Thyroid gland (tissue), 4 donors: ENCODE data around the gene CRY2. TPM values are rescaled to one million over a fixed set of nuclear protein-coding genes. Genes with fewer than 3 reads are reported as not detected.
A peak's percentile ranks its signal among the peaks of the same experiment; 100 is the strongest.

Experiments
- DNase-seq, 2 donors: peaks; one replicate each; pipeline ENCODE4 v3.0.0-alpha.2; 2019
- H3K27ac ChIP-seq, 3 donors: fragments of 200-600 bp; sonication (generic); 1 replicate in 2 of 3; 2 replicates in 1 of 3; pipeline ENCODE4 v1.5.1; 2016 to 2019; ENCODE audit warnings: mild to moderate bottlenecking in 1 of 3, moderate library complexity in 1 of 3
- H3K27me3 ChIP-seq: fragments of 200-600 bp; sonication (generic); one replicate; pipeline ENCODE4 v1.5.1; 2019
- H3K36me3 ChIP-seq, 2 donors: fragments of 200-600 bp; sonication (generic); one replicate each; pipeline ENCODE4 v1.5.1; 2016 to 2019
- H3K4me1 ChIP-seq, 2 donors: fragments of 200-600 bp; sonication (generic); one replicate each; pipeline ENCODE4 v1.5.1; 2017 to 2019
- H3K4me3 ChIP-seq, 3 donors: fragments of 200-600 bp; sonication (generic); replicated peaks in 1 of 3; 1 replicate in 2 of 3; 2 replicates in 1 of 3; pipeline ENCODE4 v1.5.1; 2016; ENCODE audit warnings: mild to moderate bottlenecking in 1 of 3
- H3K9me3 ChIP-seq: fragments of 200-600 bp; sonication (generic); one replicate; pipeline ENCODE4 v1.5.1; 2017
- POLR2A ChIP-seq, 2 donors: fragments of 450-650 bp; IDR thresholded peaks; one replicate each; pipeline ENCODE4 v1.6.1; 2017; ENCODE audit warnings: antibody characterized with exemption in 2 of 2, mild to moderate bottlenecking in 2 of 2, moderate library complexity in 1 of 2
- WGBS, 2 donors: methylation state at CpG; one replicate each; pipeline ENCODE4 v1.1.5; 2017; 5-methylcytosine and 5-hydroxymethylcytosine counted together
- intact Hi-C: fragments of 100-400 bp; cut with DNase I; formaldehyde crosslinking; loops from one replicate; pipeline ENCODE4 v1.15.1; 2023
- total RNA-seq, 4 donors: library from RNA; depleted of rRNA; stranded (reverse); fragments of >200 nt; gene quantifications; one replicate each; pipeline ENCODE4 v1.2.3, GENCODE V29; 2016
- TF ChIP-seq, protein P1 (sequence below), 6 experiments: fragments of 200-600 bp in 3 of 6; fragments of 450-650 bp in 3 of 6; sonication (generic) in 3 of 6; IDR thresholded peaks; one replicate each; pipeline ENCODE4 v1.5.1; 2016 to 2019; ENCODE audit warnings: antibody characterized with exemption in 6 of 6, mild to moderate bottlenecking in 2 of 6, inconsistent platforms in 1 of 6, moderate library complexity in 1 of 6

CRY2 gene
- total RNA-seq, 4 donors from 2014 or later, result 49.5 to 117 (median 57.8) TPM

DNA sequence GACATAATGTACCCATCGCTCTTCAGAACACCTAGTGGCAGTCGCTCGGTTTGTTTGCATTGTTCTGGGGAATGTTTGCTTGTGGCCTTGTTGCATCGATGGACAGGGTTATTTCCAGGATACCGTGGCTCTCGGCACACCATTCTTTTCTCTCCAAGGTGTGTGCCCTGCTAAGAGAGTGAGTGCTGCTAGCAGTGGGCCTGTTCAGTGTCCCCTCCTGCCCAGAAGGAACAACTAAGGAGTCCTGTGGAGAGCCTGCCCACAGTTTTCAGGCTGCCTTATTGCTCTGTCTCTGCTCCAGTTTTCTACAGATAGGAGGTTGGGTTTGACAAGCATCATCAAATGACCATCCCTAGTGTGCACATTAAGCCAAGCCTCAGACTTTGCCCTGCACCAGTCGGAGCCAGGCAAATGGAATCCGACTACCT, 1.4 kb downstream of the CRY2 start:
- TF ChIP-seq POLR2A (IDR thresholded peaks at IDR 0.05), result peak in 1 of 2 donors; percentile 57
- TF ChIP-seq, protein P1, sequence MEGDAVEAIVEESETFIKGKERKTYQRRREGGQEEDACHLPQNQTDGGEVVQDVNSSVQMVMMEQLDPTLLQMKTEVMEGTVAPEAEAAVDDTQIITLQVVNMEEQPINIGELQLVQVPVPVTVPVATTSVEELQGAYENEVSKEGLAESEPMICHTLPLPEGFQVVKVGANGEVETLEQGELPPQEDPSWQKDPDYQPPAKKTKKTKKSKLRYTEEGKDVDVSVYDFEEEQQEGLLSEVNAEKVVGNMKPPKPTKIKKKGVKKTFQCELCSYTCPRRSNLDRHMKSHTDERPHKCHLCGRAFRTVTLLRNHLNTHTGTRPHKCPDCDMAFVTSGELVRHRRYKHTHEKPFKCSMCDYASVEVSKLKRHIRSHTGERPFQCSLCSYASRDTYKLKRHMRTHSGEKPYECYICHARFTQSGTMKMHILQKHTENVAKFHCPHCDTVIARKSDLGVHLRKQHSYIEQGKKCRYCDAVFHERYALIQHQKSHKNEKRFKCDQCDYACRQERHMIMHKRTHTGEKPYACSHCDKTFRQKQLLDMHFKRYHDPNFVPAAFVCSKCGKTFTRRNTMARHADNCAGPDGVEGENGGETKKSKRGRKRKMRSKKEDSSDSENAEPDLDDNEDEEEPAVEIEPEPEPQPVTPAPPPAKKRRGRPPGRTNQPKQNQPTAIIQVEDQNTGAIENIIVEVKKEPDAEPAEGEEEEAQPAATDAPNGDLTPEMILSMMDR (IDR thresholded peaks at IDR 0.05), result peak in 1 of 6 experiments; percentile 5
- intact Hi-C loops, result no loop called here

DNA sequence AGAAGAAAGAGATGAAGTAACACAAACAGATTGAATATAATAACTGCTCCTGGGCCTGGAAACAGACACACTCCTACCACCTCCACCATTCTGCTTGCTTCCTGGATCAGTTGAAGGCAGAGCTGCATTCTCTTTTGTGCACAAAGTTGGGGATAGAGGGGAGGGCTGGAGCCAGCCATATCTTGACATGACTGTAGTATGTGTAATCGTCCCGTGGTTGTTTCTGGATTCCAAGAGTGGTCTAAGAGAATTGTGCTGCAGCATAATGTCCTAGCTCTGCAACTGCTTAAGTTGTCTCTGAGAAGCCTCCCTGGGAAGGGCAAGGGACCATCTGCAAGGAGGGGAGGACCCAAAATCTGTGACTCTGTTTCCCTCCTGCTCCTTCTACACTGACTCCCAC, 3.2 kb downstream of the CRY2 start:
- Histone ChIP-seq H3K4me1 (peaks cover 61 to 76% of the 10 kb centered on the region in 2 donors), H3K36me3 (no peaks in the 10 kb centered on the region), H3K9me3 (no peaks in the 10 kb centered on the region), H3K4me3 (no peak overlapping the region), H3K27me3 (no peaks in the 10 kb centered on the region), H3K27ac (peak overlapping the region in 1 of 3 donors; percentile 55)
- TF ChIP-seq, protein P1 (IDR thresholded peaks at IDR 0.05), result no peak
- TF ChIP-seq POLR2A (IDR thresholded peaks at IDR 0.05), result no peak
- WGBS, 2 donors, result 71 to 73% methylated on average over 2 of the region's 2 CpGs
- intact Hi-C loops, result no loop called here
- no peak for DNase-seq

More for the DNA sequence above, 1.4 kb downstream of the CRY2 start:
- 26 to 54% methylated on average over 8 of the region's 8 CpGs for WGBS, 2 donors
- H3K27ac ChIP-seq, result peak overlapping the region; percentile 29 to 98 (median 91)
- no peaks in the 10 kb centered on the region for H3K36me3 ChIP-seq
- H3K27me3 ChIP-seq, result no peaks in the 10 kb centered on the region
- peak; percentile 69 to 74 for DNase-seq
- H3K9me3 ChIP-seq, result no peaks in the 10 kb centered on the region
- H3K4me3 ChIP-seq, result peak overlapping the region in 1 of 3 donors; percentile 92
- H3K4me1 ChIP-seq, result peaks cover 44 to 60% of the 10 kb centered on the region in 2 donors

DNA sequence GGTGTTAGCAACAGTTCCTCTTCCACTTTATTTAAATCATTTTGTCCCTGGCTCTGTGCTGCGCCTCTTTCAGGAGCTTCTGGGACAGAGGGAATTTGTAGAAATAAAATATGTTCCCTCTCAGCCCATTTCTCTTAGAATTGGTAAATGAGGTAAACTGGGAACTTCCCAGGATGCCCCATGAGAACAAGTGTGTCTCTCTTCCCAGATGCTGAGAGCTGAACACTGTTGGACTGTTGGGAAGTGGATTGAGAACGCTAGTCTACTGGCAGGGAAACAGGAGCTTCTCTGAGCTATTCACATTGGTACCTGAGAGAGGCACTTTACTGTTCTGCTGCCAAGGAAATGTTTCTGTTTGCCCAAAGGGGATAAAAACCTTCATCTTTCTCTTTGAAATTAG, 4.0 kb downstream of the CRY2 start:
- DNase-seq, result no peak
- WGBS, 2 donors, result 79 to 80% methylated on average over 2 of the region's 2 CpGs
- no peak overlapping the region for H3K4me3 ChIP-seq
- TF ChIP-seq, protein P1 (IDR thresholded peaks at IDR 0.05), result no peak
- no peak for TF ChIP-seq POLR2A (IDR thresholded peaks at IDR 0.05)
- no peaks in the 10 kb centered on the region for H3K9me3 ChIP-seq
- no peaks in the 10 kb centered on the region for H3K36me3 ChIP-seq
- H3K27me3 ChIP-seq, result no peaks in the 10 kb centered on the region
- intact Hi-C loops, result no loop called here
- H3K4me1 ChIP-seq, result peaks cover 69 to 84% of the 10 kb centered on the region in 2 donors
- H3K27ac ChIP-seq, result peak overlapping the region in 1 of 3 donors; percentile 25

DNA sequence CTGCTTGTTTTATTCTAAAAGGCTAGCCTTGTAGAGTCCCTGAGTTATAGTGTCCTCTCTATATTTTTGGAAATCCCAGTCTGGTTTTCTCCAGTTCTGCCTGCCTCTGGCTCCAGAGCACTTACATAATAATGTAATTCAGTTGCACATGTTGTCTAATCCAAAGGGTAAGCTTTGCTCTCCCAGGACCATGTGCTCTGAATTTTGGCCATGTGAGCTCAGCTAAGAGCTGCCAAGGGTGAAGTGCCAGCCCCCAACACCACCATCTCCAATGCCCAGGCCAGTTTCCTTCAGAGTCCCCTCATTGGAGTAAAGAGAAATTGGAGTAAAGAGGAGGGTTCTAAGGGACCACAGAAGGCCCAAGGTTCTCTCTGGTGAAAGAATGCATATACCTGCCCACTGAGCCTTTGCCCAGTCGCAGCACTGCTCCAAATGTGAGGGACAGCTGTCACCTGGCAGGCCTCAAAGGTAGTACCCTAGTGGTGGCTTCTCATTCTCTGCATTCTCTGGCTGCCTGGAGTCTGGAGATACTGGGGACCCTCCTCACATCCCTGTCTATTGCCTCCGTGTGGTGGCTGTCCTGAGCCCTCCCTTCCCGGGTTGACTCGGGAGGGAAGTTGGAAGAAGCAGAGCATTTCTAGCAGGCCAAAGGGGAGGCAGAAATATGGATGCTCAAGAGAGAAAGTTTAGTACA, 4.9 kb downstream of the CRY2 start:
- H3K4me1 ChIP-seq, result peaks cover 73 to 89% of the 10 kb centered on the region in 2 donors
- 59 to 67% methylated on average over 4 of the region's 4 CpGs for WGBS, 2 donors
- TF ChIP-seq, protein P1 (IDR thresholded peaks at IDR 0.05), result no peak
- no peak for TF ChIP-seq POLR2A (IDR thresholded peaks at IDR 0.05)
- H3K27ac ChIP-seq, result peak overlapping the region; percentile 25 to 87 (median 26)
- peaks cover 3% of the 10 kb centered on the region in 2 donors for H3K36me3 ChIP-seq
- no peak for DNase-seq
- no peaks in the 10 kb centered on the region for H3K27me3 ChIP-seq
- no peak overlapping the region for H3K4me3 ChIP-seq
- H3K9me3 ChIP-seq, result no peaks in the 10 kb centered on the region
- intact Hi-C loops, result no loop called here

DNA sequence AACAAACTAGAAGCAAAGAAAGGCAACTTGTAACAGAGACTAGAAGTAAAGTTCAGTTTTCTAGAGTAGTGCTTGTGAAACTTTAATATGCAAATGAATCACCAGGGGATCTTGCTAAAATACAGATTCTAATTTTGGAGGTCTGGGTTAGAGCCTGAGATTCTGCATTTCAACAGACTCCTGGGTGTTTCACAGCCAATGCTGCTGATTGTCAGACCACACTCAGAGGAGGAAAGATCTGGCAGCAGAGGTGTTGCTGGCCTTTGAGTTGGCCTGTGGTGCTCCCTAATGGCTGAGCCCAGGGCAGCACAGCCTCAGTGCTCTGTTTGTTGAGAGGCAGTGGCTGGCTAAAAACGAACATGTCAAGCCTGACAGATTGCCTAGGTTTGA, 5.4 kb downstream of the CRY2 start:
- Histone ChIP-seq H3K4me1 (peaks cover 79 to 94% of the 10 kb centered on the region in 2 donors), H3K27me3 (no peaks in the 10 kb centered on the region), H3K9me3 (no peaks in the 10 kb centered on the region), H3K4me3 (no peak overlapping the region), H3K27ac (peak overlapping the region in 2 of 3 donors; percentile 25 to 87), H3K36me3 (peaks cover 3 to 4% of the 10 kb centered on the region in 2 donors)
- intact Hi-C loops, result no loop called here
- peak in 1 of 2 donors; percentile 20 for DNase-seq
- TF ChIP-seq, protein P1 (IDR thresholded peaks at IDR 0.05), result no peak
- TF ChIP-seq POLR2A (IDR thresholded peaks at IDR 0.05), result no peak
- WGBS, 2 donors, result 17 to 20% methylated on average over 1 of the region's 1 CpG
